Heart right ventricle (tissue), 16 donors: Measurements from ENCODE around the gene ZCCHC3. TPM values are rescaled to one million over a fixed set of nuclear protein-coding genes. Genes with fewer than 3 reads are reported as not detected.

Experiments
- ATAC-seq, 8 donors: fragments of 200-7000 bp; cut with Tn5 transposase; one replicate each; pipeline ENCODE4 v1.9.1; 2020; ENCODE audit warnings: mild to moderate bottlenecking in 8 of 8, moderate library complexity in 8 of 8, moderate number of reproducible peaks in 1 of 8
- DNase-seq, 2 donors: peaks; one replicate each; pipeline ENCODE4 v3.0.0-alpha.2; 2020
- H3K27ac ChIP-seq, 10 donors: fragments of 200-600 bp; sonication (generic) in 2 of 10; one replicate each; pipeline versions ENCODE4 v1.5.0 to v1.8.0; 2020 to 2022; ENCODE audit warnings: mild to moderate bottlenecking in 3 of 10
- H3K27me3 ChIP-seq, 7 donors: fragments of 200-600 bp; one replicate each; pipeline ENCODE4 v1.8.0; 2021 to 2022; ENCODE audit warnings: mild to moderate bottlenecking in 2 of 7
- H3K36me3 ChIP-seq, 9 donors: fragments of 200-600 bp; sonication (generic) in 1 of 9; one replicate each; pipeline versions ENCODE4 v1.5.0 to v1.8.0; 2020 to 2022; ENCODE audit warnings: mild to moderate bottlenecking in 2 of 9
- H3K4me1 ChIP-seq, 9 donors: fragments of 200-600 bp; sonication (generic) in 1 of 9; one replicate each; pipeline versions ENCODE4 v1.5.0 to v1.8.0; 2020 to 2022; ENCODE audit warnings: mild to moderate bottlenecking in 4 of 9
- H3K4me3 ChIP-seq, 10 donors: fragments of 200-600 bp; sonication (generic) in 2 of 10; one replicate each; pipeline versions ENCODE4 v1.5.0 to v1.8.0; 2020 to 2022; ENCODE audit warnings: mild to moderate bottlenecking in 7 of 10, moderate library complexity in 2 of 10
- H3K9me3 ChIP-seq, 11 donors: fragments of 200-600 bp in 10 of 11; sonication (generic) in 2 of 11; one replicate each; pipeline versions ENCODE4 v1.5.0 to v1.8.0; 2013 to 2022; ENCODE audit warnings: mild to moderate bottlenecking in 2 of 11, control low read depth in 1 of 11, moderate library complexity in 1 of 11
- WGBS, 2 donors: extraction: QIAGEN DNeasy Blood & Tissue Kit; methylation state at CpG; one replicate each; pipeline ENCODE4 v1.1.7; 2013; ENCODE audit warnings: inconsistent platforms in 1 of 2; 5-methylcytosine and 5-hydroxymethylcytosine counted together
- intact Hi-C, 10 donors: fragments of 100-400 bp; cut with DNase I; formaldehyde crosslinking; loops; one replicate each; pipeline versions ENCODE4 v1.11.1 to v1.14.2; 2022
- polyA plus RNA-seq, 2 donors: library from polyadenylated mRNA; stranded (reverse); fragments of 200-250 nt; gene quantifications; one replicate each; pipeline ENCODE4 v1.2.3, GENCODE V29; 2013
- total RNA-seq, 10 donors: library from RNA; stranded (reverse); fragmentation: NEBNext Ultra II Directional in 3 of 10; extraction: Animal tissue kit (Norgen Biotek cat#: 25700) in 3 of 10; gene quantifications; one replicate each; pipeline versions ENCODE4 v1.2.1 to v1.2.4, GENCODE V29; 2021 to 2023
- TF ChIP-seq, protein P1 (sequence below), 9 donors: fragments of 200-600 bp; sonication (generic) in 2 of 9; IDR thresholded peaks; one replicate each; pipeline versions ENCODE4 v1.5.0 to v1.8.0; 2021 to 2022; ENCODE audit warnings: antibody characterized with exemption in 9 of 9, mild to moderate bottlenecking in 5 of 9, moderate library complexity in 1 of 9
- donor health status: Arrhythmogenic right ventricular cardiomyopathy.
- donor health status: ischemic (EF 13 %, LVEDD 7.1; RV severe dilation, severe dysfunction).
- donor health status: healthy with polysubstance abuse.
- donor health status: DM: no; HTN: yes; CAD: no.
- donor health status: DM: no; HTN: no; CAD: no.
- donor health status: ischemic (EF 25% LVEDD 6.9; RV normal size, moderate dysfunction).
- donor health status: ischemic (EF 25% LVEDD 5.7; RV mildly dilated, moderate dysfunction).
- donor health status: healthy.
- donor health status: DM: yes; HTN: yes; CAD: no.
- donor health status: Ischemic cardiomyopathy.
- donor health status: ischemic (EF 35%, LVEDD 5.7; RV mildly dilated, moderate dysfunction).
- donor health status: nonischemic (EF 11% LVEDD 7.7; RV severe dilation, severe dysfunction).
- donor health status: DM: yes; HTN: yes; CAD: no.
- donor health status: PGD.
- donor health status: ischemic (EF 29% LVEDD 5.4; RV normal size, mild dysfunction).
- donor health status: nonischemic (EF 23%, LVEDD 6.1; RV moderate dilation, normal function).

ZCCHC3 gene
- total and polyA plus RNA-seq, 12 donors, result 7.7 to 12.8 (median 10.5) TPM

DNA sequence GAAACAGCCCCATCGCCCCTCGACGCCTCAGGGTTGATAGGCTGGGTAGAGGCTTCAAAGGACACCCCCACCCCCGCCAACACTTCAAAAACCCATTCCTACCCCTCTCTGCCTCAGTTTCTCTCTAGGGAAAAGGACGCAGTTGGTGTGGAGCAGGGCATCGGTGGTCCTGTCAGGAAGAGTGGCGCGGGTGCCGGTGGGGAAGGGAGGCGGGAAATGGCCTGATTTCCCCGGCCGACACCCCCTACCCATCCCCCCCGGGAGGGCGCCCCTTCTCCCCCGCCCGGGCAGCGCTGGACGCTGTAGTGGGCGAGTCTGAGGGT is 49.9 kb downstream of the ZCCHC3 start:
- 0 to 1% methylated on average over 19 of the region's 19 CpGs for WGBS, 2 donors
- intact Hi-C loops, result loop anchor here in 2 of 10 donors (2.0 kb wide), 2 partner anchors 16 to 36 kb away; no protein-coding TSS in a partner anchor
- peak overlapping the region; percentile 84 to 97 (median 93) for H3K27ac ChIP-seq
- H3K4me3 ChIP-seq, result peak overlapping the region; percentile 43 to 83 (median 72)
- peaks cover 0 to 26% (median 14%) of the 10 kb centered on the region in 9 donors for H3K4me1 ChIP-seq
- peaks cover 0 to 29% (median 0%) of the 10 kb centered on the region in 9 donors for H3K36me3 ChIP-seq
- TF ChIP-seq, protein P1, sequence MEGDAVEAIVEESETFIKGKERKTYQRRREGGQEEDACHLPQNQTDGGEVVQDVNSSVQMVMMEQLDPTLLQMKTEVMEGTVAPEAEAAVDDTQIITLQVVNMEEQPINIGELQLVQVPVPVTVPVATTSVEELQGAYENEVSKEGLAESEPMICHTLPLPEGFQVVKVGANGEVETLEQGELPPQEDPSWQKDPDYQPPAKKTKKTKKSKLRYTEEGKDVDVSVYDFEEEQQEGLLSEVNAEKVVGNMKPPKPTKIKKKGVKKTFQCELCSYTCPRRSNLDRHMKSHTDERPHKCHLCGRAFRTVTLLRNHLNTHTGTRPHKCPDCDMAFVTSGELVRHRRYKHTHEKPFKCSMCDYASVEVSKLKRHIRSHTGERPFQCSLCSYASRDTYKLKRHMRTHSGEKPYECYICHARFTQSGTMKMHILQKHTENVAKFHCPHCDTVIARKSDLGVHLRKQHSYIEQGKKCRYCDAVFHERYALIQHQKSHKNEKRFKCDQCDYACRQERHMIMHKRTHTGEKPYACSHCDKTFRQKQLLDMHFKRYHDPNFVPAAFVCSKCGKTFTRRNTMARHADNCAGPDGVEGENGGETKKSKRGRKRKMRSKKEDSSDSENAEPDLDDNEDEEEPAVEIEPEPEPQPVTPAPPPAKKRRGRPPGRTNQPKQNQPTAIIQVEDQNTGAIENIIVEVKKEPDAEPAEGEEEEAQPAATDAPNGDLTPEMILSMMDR (IDR thresholded peaks at IDR 0.05), result no peak
- peak in 2 of 8 donors; percentile 2 to 5 for ATAC-seq
- DNase-seq, result no peak
- no peaks in the 10 kb centered on the region for H3K27me3 ChIP-seq
- peaks cover 0 to 9% (median 0%) of the 10 kb centered on the region in 11 donors for H3K9me3 ChIP-seq

DNA sequence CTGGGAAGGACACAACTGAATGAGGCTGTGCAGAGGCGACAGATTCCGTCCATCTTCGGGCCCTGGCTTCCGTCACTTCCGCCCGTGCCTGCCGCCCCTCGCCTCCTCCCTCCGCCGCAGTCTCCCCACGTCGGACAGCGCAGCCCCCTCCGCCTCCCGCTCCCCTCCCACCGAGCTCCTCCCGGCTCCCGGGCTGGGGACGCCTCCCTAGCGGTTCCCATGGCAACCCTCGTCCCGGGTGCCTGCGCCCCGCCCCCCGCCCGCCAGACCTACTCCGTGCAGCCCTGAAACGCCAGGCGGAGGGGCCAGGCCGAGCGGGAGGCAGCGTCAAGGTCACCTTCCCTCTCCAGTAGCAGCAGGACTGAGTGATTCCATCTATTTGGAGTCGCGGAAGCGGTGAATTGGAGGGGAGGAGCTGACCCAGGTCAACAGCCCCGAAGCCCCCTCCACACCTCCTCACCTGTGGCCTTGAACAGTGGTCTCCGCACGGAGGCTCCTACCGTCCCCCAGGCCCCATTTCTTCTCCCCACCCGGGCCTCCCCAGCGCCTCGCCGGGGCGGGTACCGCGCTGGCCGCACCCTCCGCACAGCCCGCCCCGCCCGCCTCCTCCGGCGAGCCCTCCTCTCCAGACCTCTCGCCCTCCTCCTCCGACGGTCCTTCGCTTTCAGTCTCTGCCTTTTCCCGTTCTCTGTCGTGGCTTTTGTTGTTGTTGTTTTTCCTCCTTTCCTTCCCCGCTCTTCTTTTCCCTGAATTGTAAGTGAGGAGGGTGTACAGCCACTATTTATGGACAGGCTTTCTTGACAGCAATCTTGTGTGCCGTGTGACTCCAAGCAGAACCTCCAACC is 50.5 kb downstream of the ZCCHC3 start:
- 0 to 1% methylated on average over 57 to 61 of the region's 61 CpGs for WGBS, 2 donors
- Histone ChIP-seq H3K9me3 (peaks cover 0 to 4% (median 0%) of the 10 kb centered on the region in 11 donors), H3K27me3 (no peaks in the 10 kb centered on the region), H3K27ac (peak overlapping the region; percentile 84 to 97 (median 93)), H3K4me1 (peaks cover 0 to 26% (median 14%) of the 10 kb centered on the region in 9 donors), H3K36me3 (peaks cover 0 to 35% (median 0%) of the 10 kb centered on the region in 9 donors), H3K4me3 (peak overlapping the region; percentile 43 to 83 (median 72))
- intact Hi-C loops, result loop anchor here in 2 of 10 donors (2.0 kb wide), 2 partner anchors 17 to 37 kb away; no protein-coding TSS in a partner anchor
- peak; percentile 88 to 93 (median 91) for ATAC-seq
- TF ChIP-seq, protein P1 (IDR thresholded peaks at IDR 0.05), result no peak
- DNase-seq, result peak; percentile 91 to 92

DNA sequence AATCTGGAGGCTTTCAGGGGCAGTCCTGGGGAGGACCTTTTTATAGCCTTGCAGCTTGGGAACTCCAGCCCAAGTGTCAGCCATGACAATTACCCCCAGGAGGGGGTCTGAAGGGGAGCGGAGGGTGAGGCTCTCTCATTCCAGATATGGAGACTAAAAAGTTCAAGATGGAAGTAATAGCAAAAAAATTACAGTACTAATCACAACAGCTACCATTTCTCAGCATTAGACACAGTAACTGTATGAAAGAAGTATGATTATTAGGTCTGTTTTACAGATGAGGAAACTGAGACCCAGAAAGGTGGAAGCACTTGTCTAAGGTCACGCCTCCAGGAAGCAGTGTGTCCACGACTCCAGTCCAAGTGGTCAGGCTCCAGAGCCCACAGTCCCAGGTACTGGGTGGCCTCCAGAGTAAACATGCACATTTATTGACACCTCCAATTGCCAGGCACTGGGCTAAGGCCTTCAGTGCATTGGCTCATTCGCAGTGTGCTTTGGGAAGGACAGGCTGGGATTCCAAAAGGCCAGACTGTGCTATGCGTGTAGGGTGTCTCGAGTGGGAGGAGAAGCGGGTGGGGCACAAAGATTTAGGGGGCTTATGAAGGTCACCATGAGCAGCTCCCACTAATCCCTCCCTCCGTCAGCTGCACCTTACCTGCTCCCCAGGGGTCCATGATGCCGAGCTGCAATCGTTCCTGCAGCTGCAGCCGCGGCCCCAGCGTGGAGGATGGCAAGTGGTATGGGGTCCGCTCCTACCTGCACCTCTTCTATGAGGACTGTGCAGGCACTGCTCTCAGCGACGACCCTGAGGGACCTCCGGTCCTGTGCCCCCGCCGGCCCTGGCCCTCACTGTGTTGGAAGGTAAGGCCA is 51.8 kb downstream of the ZCCHC3 start:
- ATAC-seq (no peak), DNase-seq (no peak)
- H3K27me3 ChIP-seq, result no peaks in the 10 kb centered on the region
- H3K4me1 ChIP-seq, result peaks cover 0 to 26% (median 14%) of the 10 kb centered on the region in 9 donors
- TF ChIP-seq, protein P1 (IDR thresholded peaks at IDR 0.05), result no peak
- intact Hi-C loops, result no loop called here
- peak overlapping the region in 2 of 10 donors; percentile 66 to 83 for H3K4me3 ChIP-seq
- H3K36me3 ChIP-seq, result peaks cover 0 to 44% (median 0%) of the 10 kb centered on the region in 9 donors
- WGBS, 2 donors, result 93% methylated on average over 19 of the region's 19 CpGs
- H3K9me3 ChIP-seq, result no peaks in the 10 kb centered on the region
- peak overlapping the region in 5 of 10 donors; percentile 37 to 97 (median 95) for H3K27ac ChIP-seq

Other genes with a start within 250 kb of the ZCCHC3 start
- not detected for gene DEFB125, start 209.9 kb upstream of the ZCCHC3 start, total RNA-seq
- not detected for gene DEFB125, start 209.9 kb upstream of the ZCCHC3 start, polyA plus RNA-seq
- gene DEFB126, start 155.0 kb upstream of the ZCCHC3 start, total RNA-seq, result not detected
- gene DEFB126, start 155.0 kb upstream of the ZCCHC3 start, polyA plus RNA-seq, result not detected
- not detected for gene DEFB127, start 140.1 kb upstream of the ZCCHC3 start, total RNA-seq
- not detected for gene DEFB127, start 140.1 kb upstream of the ZCCHC3 start, polyA plus RNA-seq
- not detected for gene DEFB128, start 107.9 kb upstream of the ZCCHC3 start, total RNA-seq
- not detected for gene DEFB128, start 107.9 kb upstream of the ZCCHC3 start, polyA plus RNA-seq
- gene DEFB129, start 70.3 kb upstream of the ZCCHC3 start, total RNA-seq, result not detected
- not detected for gene DEFB129, start 70.3 kb upstream of the ZCCHC3 start, polyA plus RNA-seq
- under 1 TPM in 2 of 10 donors, not detected in 8; 0.12 to 0.30 TPM for gene DEFB132, start 39.8 kb upstream of the ZCCHC3 start, total RNA-seq
- gene DEFB132, start 39.8 kb upstream of the ZCCHC3 start, polyA plus RNA-seq, result not detected
- 1 to 10 TPM; 3.1 to 5.5 (median 4.5) TPM for gene C20orf96, start 6.8 kb upstream of the ZCCHC3 start, total RNA-seq
- gene C20orf96, start 6.8 kb upstream of the ZCCHC3 start, polyA plus RNA-seq, result 1 to 10 TPM; 3.5 to 4.1 TPM
- 10 to 100 TPM in 6 of 10 donors, 1 to 10 TPM in 4; 7.2 to 16.5 (median 10.9) TPM for gene SOX12, start 28.0 kb downstream of the ZCCHC3 start, total RNA-seq
- gene SOX12, start 28.0 kb downstream of the ZCCHC3 start, polyA plus RNA-seq, result 1 to 10 TPM; 4.5 to 5.2 TPM
- gene NRSN2, start 49.5 kb downstream of the ZCCHC3 start, total RNA-seq, result 10 to 100 TPM; 12.1 to 32.3 (median 19.1) TPM
- 10 to 100 TPM; 31.1 to 53.9 TPM for gene NRSN2, start 49.5 kb downstream of the ZCCHC3 start, polyA plus RNA-seq
- gene TRIB3, start 83.2 kb downstream of the ZCCHC3 start, total RNA-seq, result 1 to 10 TPM in 7 of 10 donors, under 1 TPM in 3; 0.33 to 4.3 (median 1.1) TPM
- 10 to 100 TPM in 1 of 2 donors, 1 to 10 TPM in 1; 1.4 to 10.6 TPM for gene TRIB3, start 83.2 kb downstream of the ZCCHC3 start, polyA plus RNA-seq
- 10 to 100 TPM; 32.0 to 74.2 (median 41.4) TPM for gene RBCK1, start 110.7 kb downstream of the ZCCHC3 start, total RNA-seq
- 10 to 100 TPM; 57.9 to 86.8 TPM for gene RBCK1, start 110.7 kb downstream of the ZCCHC3 start, polyA plus RNA-seq
- gene TBC1D20, start 165.0 kb downstream of the ZCCHC3 start, total RNA-seq, result 10 to 100 TPM; 20.3 to 28.2 (median 23.5) TPM
- gene TBC1D20, start 165.0 kb downstream of the ZCCHC3 start, polyA plus RNA-seq, result 10 to 100 TPM; 12.9 to 16.7 TPM
- 100 to 1,000 TPM; 111 to 137 (median 129) TPM for gene CSNK2A1, start 246.2 kb downstream of the ZCCHC3 start, total RNA-seq
- gene CSNK2A1, start 246.2 kb downstream of the ZCCHC3 start, polyA plus RNA-seq, result 10 to 100 TPM; 21.4 to 38.2 TPM